HEK293 (cell line): ENCODE data around the gene ZNF217.
"Not testable (repeated sequence)": the region's sequence is repeated elsewhere in the genome, so short reads cannot be mapped to it uniquely, and the experiment has no call there.

ENCODE experiments used
- ELK4 ChIP-seq: IDR thresholded peaks from 2 replicates; pipeline ENCODE4 v1.6.1; 2011; ENCODE audit warnings: mild to moderate bottlenecking, low read depth, low read length, borderline replicate concordance
- ZNF138 ChIP-seq: fragments of 450-650 bp; formaldehyde crosslinking; IDR thresholded peaks from 2 replicates; pipeline ENCODE4 v1.5.1; 2016; ENCODE audit warnings: missing biosample characterization, missing genetic modification characterization, borderline replicate concordance

- not testable (repeated sequence) for TF ChIP-seq ZNF138 (tag by site-specific recombination); ELK4
Observed at GRCh38 chr20:53523615-53524014, 70.0 kb downstream of the ZNF217 start.
